OCI-LY1 (cell line): ENCODE results near the gene GFOD2.
"Not testable (repeated sequence)": the region's sequence is repeated elsewhere in the genome, so short reads cannot be mapped to it uniquely, and the experiment has no call there.

ENCODE experiments used
- H2AFZ ChIP-seq: fragments of 200-600 bp; sonication (generic), shearing (Covaris generic); 2 replicates; pipeline ENCODE4 v1.6.0; 2014; ENCODE audit warnings: antibody characterized with exemption, mild to moderate bottlenecking, low read length
- H3F3A ChIP-seq: fragments of 200-600 bp; sonication (generic), shearing (Covaris generic); 2 replicates; pipeline ENCODE4 v1.6.0; 2014; ENCODE audit warnings: mild to moderate bottlenecking, antibody characterized with exemption, low read length, moderate library complexity; ENCODE audit not compliant: insufficient read depth
- H3K27ac ChIP-seq: fragments of 200-600 bp; sonication (generic); 2 replicates; pipeline ENCODE4 v1.5.1; 2014; ENCODE audit warnings: low read length, mixed run types, mild to moderate bottlenecking, low read depth; ENCODE audit not compliant: poor library complexity, severe bottlenecking
- H3K27me3 ChIP-seq: fragments of 200-600 bp; sonication (generic); 2 replicates; pipeline ENCODE4 v1.6.0; 2014; ENCODE audit warnings: antibody characterized with exemption, mild to moderate bottlenecking, low read length, moderate library complexity; ENCODE audit not compliant: insufficient read depth
- H3K36me3 ChIP-seq: fragments of 200-600 bp; sonication (generic); 2 replicates; pipeline ENCODE4 v1.6.1; 2014; ENCODE audit warnings: mild to moderate bottlenecking, antibody characterized with exemption, low read length, moderate library complexity, mixed read lengths; ENCODE audit not compliant: insufficient read depth
- H3K4me1 ChIP-seq: fragments of 200-600 bp; sonication (generic); 2 replicates; pipeline ENCODE4 v1.5.1; 2014; ENCODE audit warnings: mild to moderate bottlenecking, low read length, moderate library complexity; ENCODE audit not compliant: insufficient read depth, severe bottlenecking
- H3K4me2 ChIP-seq: fragments of 200-600 bp; sonication (generic), shearing (Covaris generic); 2 replicates; pipeline ENCODE4 v1.6.1; 2014; ENCODE audit warnings: low read length
- H3K4me3 ChIP-seq: fragments of 200-600 bp; sonication (generic); 2 replicates; pipeline ENCODE4 v1.5.1; 2014; ENCODE audit warnings: low read length, low read depth, mild to moderate bottlenecking, mixed read lengths; ENCODE audit not compliant: poor library complexity, severe bottlenecking
- H3K79me2 ChIP-seq: fragments of 200-600 bp; shearing (Covaris generic); 2 replicates; pipeline ENCODE4 v1.6.1; 2016; ENCODE audit warnings: mixed run types, low read length, mixed read lengths; ENCODE audit not compliant: insufficient read depth
- H3K9ac ChIP-seq: fragments of 200-600 bp; sonication (generic), shearing (Covaris generic); 2 replicates; pipeline ENCODE4 v1.6.1; 2014; ENCODE audit warnings: mild to moderate bottlenecking, low read length, mixed read lengths
- H3K9me2 ChIP-seq: fragments of 200-600 bp; sonication (generic), shearing (Covaris generic); 2 replicates; pipeline ENCODE4 v1.6.1; 2014; ENCODE audit warnings: low read depth, mild to moderate bottlenecking, low read length, mixed read lengths
- H3K9me3 ChIP-seq: fragments of 200-600 bp; shearing (Covaris generic); 2 replicates; pipeline ENCODE4 v1.6.1; 2014; ENCODE audit warnings: low read length, mixed read lengths
- H4K20me1 ChIP-seq: fragments of 200-600 bp; sonication (generic), shearing (Covaris generic); 2 replicates; pipeline ENCODE4 v1.6.0; 2016; ENCODE audit warnings: mild to moderate bottlenecking, low read length; ENCODE audit not compliant: insufficient read depth
- EZH2 ChIP-seq: fragments of 200-600 bp; sonication (generic), shearing (Covaris generic); IDR thresholded peaks from 2 replicates; pipeline ENCODE4 v1.8.0; 2017; ENCODE audit warnings: borderline replicate concordance, mixed run types, mild to moderate bottlenecking, antibody characterized with exemption, low read length, moderate library complexity, mixed read lengths
- TF ChIP-seq, protein P1 (sequence below): fragments of 200-600 bp; sonication (generic), shearing (Covaris generic); IDR thresholded peaks from 2 replicates; pipeline ENCODE4 v1.5.1; 2017; ENCODE audit warnings: mild to moderate bottlenecking, antibody characterized with exemption, low read length, moderate library complexity, mixed read lengths

Gene GFOD2

DNA sequence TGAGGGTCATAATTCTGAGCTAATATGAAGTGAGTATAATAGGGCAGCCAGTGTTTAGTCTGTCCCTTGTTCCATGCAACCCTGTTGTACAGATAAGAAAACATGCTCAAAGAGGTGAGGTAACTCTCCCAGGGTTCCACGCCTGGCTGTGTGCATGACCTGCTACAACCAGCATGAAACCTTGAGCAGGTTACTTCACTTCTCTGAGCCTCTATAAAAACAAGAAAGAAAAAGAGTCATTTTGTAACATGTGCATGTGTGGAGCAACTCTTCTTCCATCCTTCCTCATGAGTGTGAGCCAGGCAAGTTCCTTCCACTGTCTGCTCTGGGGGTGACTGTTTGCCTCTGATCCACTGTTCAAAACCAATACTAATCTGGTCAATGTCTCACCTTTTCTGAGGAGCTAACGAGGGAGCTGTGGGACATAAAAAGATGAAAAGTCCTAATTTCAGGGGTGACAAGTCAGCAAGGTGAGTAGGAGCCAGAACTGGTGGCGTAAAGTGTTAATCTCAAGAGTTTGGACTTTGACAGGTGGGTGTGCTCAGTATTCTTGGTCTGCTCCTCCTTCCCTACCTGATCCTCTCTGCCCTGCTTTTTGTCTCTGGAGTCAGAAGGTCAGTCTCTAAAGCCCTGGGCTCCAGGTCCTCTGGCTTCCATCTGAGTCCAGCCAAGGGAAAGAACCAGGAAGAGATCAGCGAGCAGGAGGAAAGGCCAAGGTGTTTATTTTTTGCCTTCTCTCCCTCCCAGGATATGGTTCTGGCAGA lies 21.5 kb downstream of the GFOD2 start:
- Histone ChIP-seq H3K4me3 (no peak overlapping the region), H2AFZ (no peak overlapping the region), H4K20me1 (no peaks in the 10 kb centered on the region), H3K27me3 (no peaks in the 10 kb centered on the region), H3K9me3 (no peaks in the 10 kb centered on the region), H3K9me2 (no peaks in the 10 kb centered on the region), H3K79me2 (peaks cover 14% of the 10 kb centered on the region; the same call in 1 of the 2 replicates), H3K36me3 (peaks cover 22% of the 10 kb centered on the region), H3K4me2 (no peak overlapping the region), H3K9ac (no peak overlapping the region), H3F3A (no peaks in the 10 kb centered on the region), H3K27ac (no peak overlapping the region), H3K4me1 (peaks cover 23% of the 10 kb centered on the region)
- no peak for TF ChIP-seq EZH2
- TF ChIP-seq, protein P1, sequence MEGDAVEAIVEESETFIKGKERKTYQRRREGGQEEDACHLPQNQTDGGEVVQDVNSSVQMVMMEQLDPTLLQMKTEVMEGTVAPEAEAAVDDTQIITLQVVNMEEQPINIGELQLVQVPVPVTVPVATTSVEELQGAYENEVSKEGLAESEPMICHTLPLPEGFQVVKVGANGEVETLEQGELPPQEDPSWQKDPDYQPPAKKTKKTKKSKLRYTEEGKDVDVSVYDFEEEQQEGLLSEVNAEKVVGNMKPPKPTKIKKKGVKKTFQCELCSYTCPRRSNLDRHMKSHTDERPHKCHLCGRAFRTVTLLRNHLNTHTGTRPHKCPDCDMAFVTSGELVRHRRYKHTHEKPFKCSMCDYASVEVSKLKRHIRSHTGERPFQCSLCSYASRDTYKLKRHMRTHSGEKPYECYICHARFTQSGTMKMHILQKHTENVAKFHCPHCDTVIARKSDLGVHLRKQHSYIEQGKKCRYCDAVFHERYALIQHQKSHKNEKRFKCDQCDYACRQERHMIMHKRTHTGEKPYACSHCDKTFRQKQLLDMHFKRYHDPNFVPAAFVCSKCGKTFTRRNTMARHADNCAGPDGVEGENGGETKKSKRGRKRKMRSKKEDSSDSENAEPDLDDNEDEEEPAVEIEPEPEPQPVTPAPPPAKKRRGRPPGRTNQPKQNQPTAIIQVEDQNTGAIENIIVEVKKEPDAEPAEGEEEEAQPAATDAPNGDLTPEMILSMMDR: no peak

GRCh38 chr16:67694611-67695010 lies 24.5 kb downstream of the GFOD2 start:
- Histone ChIP-seq H3K27me3 (no peaks in the 10 kb centered on the region), H3K4me3 (no peak overlapping the region), H2AFZ (no peak overlapping the region), H3K79me2 (peaks cover 3% of the 10 kb centered on the region; the same call in 1 of the 2 replicates), H3K27ac (no peak overlapping the region), H3K36me3 (peaks cover 24% of the 10 kb centered on the region), H3K4me1 (peaks cover 35% of the 10 kb centered on the region), H3K9me2 (no peaks in the 10 kb centered on the region), H4K20me1 (no peaks in the 10 kb centered on the region), H3K9ac (no peak overlapping the region), H3K9me3 (no peaks in the 10 kb centered on the region), H3K4me2 (no peak overlapping the region), H3F3A (no peaks in the 10 kb centered on the region)
- TF ChIP-seq, protein P1: no peak

- H3K4me2 ChIP-seq: peak overlapping the region; percentile 51; the same call in 1 of the 2 replicates
- peak overlapping the region; percentile 80 for H3K27ac ChIP-seq
- H3K9me2 ChIP-seq, H3F3A ChIP-seq, H3K27me3 ChIP-seq, H4K20me1 ChIP-seq, H3K79me2 ChIP-seq, H2AFZ ChIP-seq, H3K9ac ChIP-seq, H3K9me3 ChIP-seq: not testable (repeated sequence)
- H3K36me3 ChIP-seq: peaks cover 20% of the 10 kb centered on the region; the same call in 1 of the 2 replicates
- H3K4me3 ChIP-seq: peak overlapping the region; percentile 30
- peaks cover 35% of the 10 kb centered on the region for H3K4me1 ChIP-seq
These were observed 25.4 kb downstream of the GFOD2 start for GRCh38 chr16:67693517-67694285.
